Calu3 (cell line): ENCODE data around the gene SMARCC1. TPM values are rescaled to one million over a fixed set of nuclear protein-coding genes. Genes with fewer than 3 reads are reported as not detected.

ENCODE experiments used
- BruUV-seq: library from RNA; stranded (reverse); fragments of 400-500 nt; replicated peaks from 2 replicates; lab custom pipeline; 2021; lab: Mats Ljungman, UMichigan
- CTCF ChIA-PET: fragments of 300-600 bp; sonication (Branson Sonifier 250); formaldehyde crosslinking; loops from one replicate; lab custom pipeline; 2022; ENCODE audit warnings: antibody characterized with exemption; lab: Charles Lee
- DNase-seq: peaks from one replicate; pipeline ENCODE4 v3.0.0; 2022
- H3K27ac Mint-ChIP-seq: one replicate; pipeline ENCODE4 v1.8.0; 2022; ENCODE audit warnings: mixed read lengths; ENCODE audit not compliant: unreplicated experiment
- H3K27me3 Mint-ChIP-seq: one replicate; pipeline ENCODE4 v1.8.0; 2022; ENCODE audit warnings: mixed read lengths; ENCODE audit not compliant: unreplicated experiment
- H3K36me3 Mint-ChIP-seq: one replicate; pipeline ENCODE4 v1.8.0; 2022; ENCODE audit warnings: mild to moderate bottlenecking, moderate library complexity, mixed read lengths; ENCODE audit not compliant: insufficient read depth, unreplicated experiment
- H3K4me1 Mint-ChIP-seq: one replicate; pipeline ENCODE4 v1.8.0; 2022; ENCODE audit warnings: mild to moderate bottlenecking, low read depth, mixed read lengths; ENCODE audit not compliant: unreplicated experiment
- H3K4me3 Mint-ChIP-seq: one replicate; pipeline ENCODE4 v1.8.0; 2022; ENCODE audit warnings: mild to moderate bottlenecking, low read depth, moderate library complexity, mixed read lengths; ENCODE audit not compliant: unreplicated experiment
- H3K9me3 Mint-ChIP-seq: one replicate; pipeline ENCODE4 v1.8.0; 2022; ENCODE audit warnings: low read depth, mixed read lengths; ENCODE audit not compliant: unreplicated experiment
- CTCF ChIP-seq: fragments of 200-600 bp; IDR thresholded peaks from one replicate; pipeline ENCODE4 v1.8.0; 2022; ENCODE audit warnings: antibody characterized with exemption; ENCODE audit not compliant: unreplicated experiment
- intact Hi-C: fragments of 100-400 bp; cut with micrococcal nuclease; formaldehyde crosslinking; loops from one replicate; pipeline ENCODE4 v1.10.0; 2022; ENCODE audit not compliant: unreplicated experiment
- total RNA-seq: library from RNA; stranded (reverse); gene quantifications from 2 replicates; pipeline ENCODE4 v1.2.3, GENCODE V29; 2022

The SMARCC1 gene
- total RNA-seq, 1 experiment from 2014 or later: 122 TPM

DNA sequence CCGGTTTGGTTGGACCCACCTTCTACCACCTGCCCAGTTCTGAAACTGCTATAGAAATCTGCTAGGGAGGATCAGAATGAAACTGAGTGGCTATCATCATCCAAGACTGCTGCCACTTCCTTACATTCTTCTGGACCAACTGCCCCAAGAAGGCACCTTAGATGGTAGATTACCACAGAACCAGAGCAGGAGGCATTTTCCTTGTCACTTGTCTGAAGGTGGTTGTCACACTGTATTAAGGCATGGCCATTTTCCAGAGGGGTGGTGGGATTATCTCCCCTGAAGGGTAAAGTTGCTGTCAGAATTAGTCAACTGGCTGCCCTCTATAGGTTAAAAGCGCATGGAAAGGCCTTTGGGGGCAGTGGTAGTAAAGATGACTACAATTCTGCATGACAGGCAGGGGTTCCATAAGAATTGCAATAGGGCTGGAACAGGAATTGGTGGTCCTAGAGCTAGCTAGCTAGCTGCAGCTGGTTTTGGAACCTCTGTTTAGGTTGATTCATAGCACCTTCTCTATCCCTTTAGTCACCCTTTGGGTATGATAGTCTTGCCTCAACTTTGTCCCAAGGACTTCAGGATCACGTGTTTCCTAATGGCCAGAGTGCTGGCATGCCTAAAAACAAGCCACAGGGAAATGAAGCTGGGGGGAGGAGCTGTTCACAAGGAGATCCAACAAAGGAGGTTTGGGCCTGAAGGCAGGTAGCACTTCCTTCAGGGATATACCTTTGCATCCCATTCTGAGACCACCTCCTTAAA, 198.2 kb downstream of the SMARCC1 start:
- CTCF ChIA-PET: no interaction called here
- Mint-ChIP-seq H3K27me3 (peaks cover 13% of the 10 kb centered on the region), H3K4me3 (no peak overlapping the region), H3K4me1 (no peaks in the 10 kb centered on the region), H3K27ac (no peak overlapping the region), H3K36me3 (peaks cover 7% of the 10 kb centered on the region), H3K9me3 (no peaks in the 10 kb centered on the region)
- intact Hi-C loops: no loop called here
- TF ChIP-seq CTCF: no peak
- DNase-seq: no peak
- no TSS peak for BruUV-seq

DNA sequence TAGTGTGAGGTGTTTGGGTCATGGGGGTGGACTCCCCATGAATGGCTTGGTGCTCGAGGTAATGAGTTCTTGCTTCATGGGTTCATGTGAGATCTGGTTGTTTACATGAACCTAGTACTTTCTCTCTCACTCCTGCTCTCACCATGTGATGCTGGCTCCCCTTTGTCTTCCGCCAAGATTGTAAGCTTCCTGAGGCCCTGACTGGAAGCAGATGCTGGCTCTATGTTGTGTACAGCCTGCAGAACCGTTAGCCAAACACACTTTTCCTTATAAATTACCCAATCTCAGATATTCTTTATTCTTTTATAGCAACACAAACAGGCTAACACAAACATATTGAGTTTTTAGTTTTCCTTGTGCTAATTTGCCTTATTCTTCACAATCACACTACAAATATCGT, 199.9 kb downstream of the SMARCC1 start:
- Mint-ChIP-seq H3K4me3 (no peak overlapping the region), H3K9me3 (no peaks in the 10 kb centered on the region), H3K4me1 (no peaks in the 10 kb centered on the region), H3K27me3 (peaks cover 13% of the 10 kb centered on the region), H3K36me3 (peaks cover 7% of the 10 kb centered on the region), H3K27ac (no peak overlapping the region)
- CTCF ChIA-PET: no interaction called here
- TSS peak; percentile 3 for BruUV-seq
- DNase-seq: no peak
- TF ChIP-seq CTCF: no peak
- intact Hi-C loops: no loop called here

GRCh38 chr3:47581422-47581821, 200.3 kb downstream of the SMARCC1 start:
- peaks cover 7% of the 10 kb centered on the region for H3K36me3 Mint-ChIP-seq
- peaks cover 13% of the 10 kb centered on the region for H3K27me3 Mint-ChIP-seq
- DNase-seq: no peak
- no peak for TF ChIP-seq CTCF
- H3K27ac Mint-ChIP-seq: no peak overlapping the region
- no TSS peak for BruUV-seq
- no peaks in the 10 kb centered on the region for H3K4me1 Mint-ChIP-seq
- H3K4me3 Mint-ChIP-seq: no peak overlapping the region
- intact Hi-C loops: no loop called here
- H3K9me3 Mint-ChIP-seq: no peaks in the 10 kb centered on the region
- CTCF ChIA-PET: no interaction called here

GRCh38 chr3:47580481-47580880, 201.2 kb downstream of the SMARCC1 start:
- Mint-ChIP-seq H3K27ac (peak overlapping the region; percentile 1), H3K36me3 (peaks cover under 1% of the 10 kb centered on the region), H3K27me3 (peaks cover 13% of the 10 kb centered on the region), H3K4me3 (no peak overlapping the region), H3K9me3 (no peaks in the 10 kb centered on the region), H3K4me1 (no peaks in the 10 kb centered on the region)
- BruUV-seq: no TSS peak
- CTCF ChIA-PET: no interaction called here
- no peak for DNase-seq
- intact Hi-C loops: no loop called here
- TF ChIP-seq CTCF: no peak
